PC-3 (cell line): ENCODE data around the gene DPH1. TPM values are rescaled to one million over a fixed set of nuclear protein-coding genes. Genes with fewer than 3 reads are reported as not detected.
"Not testable (repeated sequence)": the region's sequence is repeated elsewhere in the genome, so short reads cannot be mapped to it uniquely, and the experiment has no call there.

Experiments
- ATAC-seq: fragments of 200-7000 bp; cut with Tn5 transposase; 2 replicates; pipeline ENCODE4 v1.9.1; 2020; ENCODE audit warnings: mild to moderate bottlenecking, moderate library complexity
- BruUV-seq: library from RNA; stranded (reverse); fragments of 400-500 nt; replicated peaks from 2 replicates; lab custom pipeline; 2021; lab: Mats Ljungman, UMichigan
- CTCF ChIA-PET: fragments of 300-600 bp; sonication (Branson Sonifier 250); formaldehyde crosslinking; loops from one replicate; lab custom pipeline; 2022; ENCODE audit warnings: antibody characterized with exemption; lab: Charles Lee
- POLR2A ChIA-PET: fragments of 300-600 bp; sonication (Branson Sonifier 250); formaldehyde crosslinking; loops from one replicate; lab custom pipeline; 2022; ENCODE audit warnings: antibody characterized with exemption; ENCODE audit not compliant: unreplicated experiment; lab: Charles Lee
- DNase-seq: peaks from one replicate; pipeline ENCODE4 v3.0.0-alpha.2; 2015
- H2AFZ ChIP-seq: fragments of 300-600 bp; sonication (generic); 2 replicates; pipeline ENCODE4 v1.6.0; 2016; ENCODE audit warnings: antibody characterized with exemption, low read length
- H3F3A ChIP-seq: fragments of 300-600 bp; sonication (generic); one replicate; pipeline ENCODE4 v1.6.0; 2017; ENCODE audit warnings: antibody characterized with exemption, low read length, control low read depth, mild to moderate bottlenecking; ENCODE audit not compliant: unreplicated experiment
- H3K27ac ChIP-seq: fragments of 300-600 bp; sonication (generic); 2 replicates; pipeline ENCODE4 v1.5.1; 2016; ENCODE audit warnings: mild to moderate bottlenecking, low read length
- H3K27me3 ChIP-seq: fragments of 300-600 bp; sonication (generic); 2 replicates; pipeline ENCODE4 v1.6.1; 2016; ENCODE audit warnings: low read length, mixed read lengths
- H3K36me3 ChIP-seq: fragments of 300-600 bp; sonication (generic); 2 replicates; pipeline ENCODE4 v1.6.1; 2016; ENCODE audit warnings: low read depth, mixed run types, low read length, mixed read lengths
- H3K4me1 ChIP-seq: fragments of 300-600 bp; sonication (generic); 2 replicates; pipeline ENCODE4 v1.5.1; 2016; ENCODE audit warnings: low read length; ENCODE audit not compliant: insufficient read depth
- H3K4me2 ChIP-seq: fragments of 300-600 bp; sonication (generic); 2 replicates; pipeline ENCODE4 v1.6.0; 2016; ENCODE audit warnings: low read length
- H3K4me3 ChIP-seq: fragments of 300-600 bp; sonication (generic); 2 replicates; pipeline ENCODE4 v1.5.1; 2016; ENCODE audit warnings: mild to moderate bottlenecking, low read length, mixed read lengths
- H3K79me2 ChIP-seq: fragments of 300-600 bp; sonication (generic); 2 replicates; pipeline ENCODE4 v1.6.1; 2017; ENCODE audit warnings: low read length, mixed read lengths
- H3K9ac ChIP-seq: fragments of 300-600 bp; sonication (generic); 2 replicates; pipeline ENCODE4 v1.6.0; 2016; ENCODE audit warnings: mild to moderate bottlenecking, low read length
- H3K9me2 ChIP-seq: fragments of 300-600 bp; sonication (generic); replicated peaks from 2 replicates; pipeline ENCODE4 v1.6.1; 2016; ENCODE audit warnings: mixed run types, low read length, mixed read lengths
- H3K9me3 ChIP-seq: fragments of 300-600 bp; sonication (generic); 2 replicates; pipeline ENCODE4 v1.6.1; 2016; ENCODE audit warnings: low read length, mixed read lengths
- H4K20me1 ChIP-seq: fragments of 300-600 bp; sonication (generic); 2 replicates; pipeline ENCODE4 v1.6.1; 2016; ENCODE audit warnings: low read length, mixed read lengths
- EZH2 ChIP-seq: fragments of 300-600 bp; sonication (generic); IDR thresholded peaks from one replicate; pipeline ENCODE4 v1.6.1; 2017; ENCODE audit warnings: antibody characterized with exemption, mild to moderate bottlenecking, low read length; ENCODE audit not compliant: unreplicated experiment
- EZH2phosphoT487 ChIP-seq: fragments of 300-600 bp; sonication (generic); IDR thresholded peaks from 2 replicates; pipeline ENCODE4 v1.6.1; 2018; ENCODE audit warnings: mild to moderate bottlenecking, antibody characterized with exemption, low read length, borderline replicate concordance
- intact Hi-C: fragments of 100-400 bp; cut with micrococcal nuclease; formaldehyde crosslinking; loops from 2 replicates; pipeline ENCODE4 v1.9.0; 2023
- total RNA-seq: library from RNA; depleted of rRNA; stranded (reverse); fragments of >200 nt; gene quantifications from 2 replicates; pipeline ENCODE4 v1.2.3, GENCODE V29; 2014
- TF ChIP-seq, protein P1 (sequence below): fragments of 300-600 bp; sonication (generic); conservative IDR thresholded peaks from 2 replicates; pipeline ENCODE4 v1.5.1; 2017; ENCODE audit warnings: antibody characterized with exemption, low read depth, mild to moderate bottlenecking, low read length

The DPH1 gene
- total RNA-seq, 1 experiment from 2014 or later: 47.9 TPM

DNA sequence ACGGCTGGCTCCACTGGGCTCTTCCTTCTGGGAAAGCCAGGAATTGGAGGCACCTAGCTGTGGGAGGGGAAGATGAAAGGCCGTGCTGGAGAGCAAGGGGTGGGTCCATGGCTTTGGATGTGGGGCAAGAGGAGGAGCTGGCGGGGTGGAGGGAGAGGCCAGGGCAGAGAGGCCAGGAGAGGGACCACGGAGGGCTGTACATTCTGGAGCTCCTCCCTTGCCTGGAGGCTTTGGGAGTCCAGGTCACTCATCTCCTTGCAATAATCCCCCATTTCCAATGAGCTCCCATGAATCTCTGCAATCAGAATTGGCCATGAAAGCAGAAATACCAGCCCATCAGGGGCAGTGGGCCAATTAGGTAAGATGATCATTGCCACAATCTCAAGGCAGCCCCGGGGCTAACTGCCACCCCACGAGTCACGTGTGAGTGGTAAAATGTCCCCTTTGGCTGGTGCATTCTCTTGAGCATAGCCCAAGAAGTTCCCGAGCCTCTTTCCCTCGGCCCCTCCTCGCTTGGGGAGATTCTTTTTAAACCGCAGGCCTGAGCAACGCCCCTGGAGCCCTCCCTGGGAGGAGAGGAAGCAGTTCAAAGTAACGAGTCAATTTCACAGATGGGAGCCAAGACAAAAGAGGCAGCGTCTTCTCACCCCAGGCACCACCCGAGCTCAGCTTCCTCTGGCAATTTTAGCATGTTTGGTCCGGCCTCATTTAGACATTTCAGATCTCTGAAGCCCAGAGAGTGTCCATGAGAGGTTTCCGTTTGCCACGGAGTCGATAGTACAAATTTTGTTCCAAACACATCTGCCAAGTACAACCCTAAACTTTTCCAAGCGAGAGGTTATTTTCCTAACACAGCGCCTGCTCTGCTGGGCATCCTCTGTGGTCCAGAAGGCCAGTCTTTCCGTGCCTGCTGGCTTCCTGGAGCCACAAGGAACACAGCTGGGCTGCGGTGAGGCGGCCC lies 18.3 kb upstream of the DPH1 start:
- POLR2A ChIA-PET: interaction anchor here (0.5 kb wide), 1 partner anchor 14 kb away, joined by 18 read pairs; the partner anchor contains the start of gene RTN4RL1
- peak; percentile 79 for ATAC-seq
- TF ChIP-seq, protein P1, sequence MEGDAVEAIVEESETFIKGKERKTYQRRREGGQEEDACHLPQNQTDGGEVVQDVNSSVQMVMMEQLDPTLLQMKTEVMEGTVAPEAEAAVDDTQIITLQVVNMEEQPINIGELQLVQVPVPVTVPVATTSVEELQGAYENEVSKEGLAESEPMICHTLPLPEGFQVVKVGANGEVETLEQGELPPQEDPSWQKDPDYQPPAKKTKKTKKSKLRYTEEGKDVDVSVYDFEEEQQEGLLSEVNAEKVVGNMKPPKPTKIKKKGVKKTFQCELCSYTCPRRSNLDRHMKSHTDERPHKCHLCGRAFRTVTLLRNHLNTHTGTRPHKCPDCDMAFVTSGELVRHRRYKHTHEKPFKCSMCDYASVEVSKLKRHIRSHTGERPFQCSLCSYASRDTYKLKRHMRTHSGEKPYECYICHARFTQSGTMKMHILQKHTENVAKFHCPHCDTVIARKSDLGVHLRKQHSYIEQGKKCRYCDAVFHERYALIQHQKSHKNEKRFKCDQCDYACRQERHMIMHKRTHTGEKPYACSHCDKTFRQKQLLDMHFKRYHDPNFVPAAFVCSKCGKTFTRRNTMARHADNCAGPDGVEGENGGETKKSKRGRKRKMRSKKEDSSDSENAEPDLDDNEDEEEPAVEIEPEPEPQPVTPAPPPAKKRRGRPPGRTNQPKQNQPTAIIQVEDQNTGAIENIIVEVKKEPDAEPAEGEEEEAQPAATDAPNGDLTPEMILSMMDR: no peak
- TF ChIP-seq EZH2phosphoT487 (no peak), EZH2 (no peak)
- Histone ChIP-seq H4K20me1 (no peaks in the 10 kb centered on the region), H3K9ac (peak overlapping the region; percentile 50), H3K27ac (peak overlapping the region; percentile 89), H2AFZ (peak overlapping the region; percentile 72), H3K4me2 (peak overlapping the region; percentile 80), H3K27me3 (no peaks in the 10 kb centered on the region), H3K79me2 (peaks cover 13% of the 10 kb centered on the region; the same call in 1 of the 2 replicates), H3K4me3 (peak overlapping the region; percentile 50), H3K4me1 (peaks cover 26% of the 10 kb centered on the region), H3K9me2 (no peaks in the 10 kb centered on the region), H3K36me3 (no peaks in the 10 kb centered on the region), H3F3A (no peaks in the 10 kb centered on the region), H3K9me3 (no peaks in the 10 kb centered on the region)
- peak; percentile 95 for DNase-seq
- CTCF ChIA-PET: interaction anchor here (0.5 kb wide), 1 partner anchor 23 kb away, joined by 3 read pairs; no protein-coding TSS in a partner anchor
- no TSS peak for BruUV-seq
- intact Hi-C loops: no loop called here

DNA sequence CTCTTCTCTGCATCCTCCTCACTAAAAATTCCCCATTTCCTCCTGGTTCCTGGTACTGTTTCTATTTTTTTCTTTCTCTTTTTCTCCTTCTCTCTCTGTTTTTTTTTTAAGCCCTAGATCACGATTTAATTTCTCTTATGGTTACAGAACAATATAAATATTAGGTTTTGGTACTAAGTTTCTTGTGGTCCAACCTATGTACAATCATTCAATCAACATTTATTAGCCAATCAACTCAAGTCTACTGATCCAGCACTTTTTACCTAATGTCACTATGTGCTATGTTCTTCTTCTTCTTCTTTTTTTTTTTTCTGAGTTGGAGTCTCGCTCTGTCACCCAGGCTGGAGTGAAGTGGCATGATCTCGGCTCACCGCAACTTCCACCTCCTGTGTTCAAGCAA lies 17.5 kb upstream of the DPH1 start:
- CTCF ChIA-PET: no interaction called here
- intact Hi-C loops: no loop called here

DNA sequence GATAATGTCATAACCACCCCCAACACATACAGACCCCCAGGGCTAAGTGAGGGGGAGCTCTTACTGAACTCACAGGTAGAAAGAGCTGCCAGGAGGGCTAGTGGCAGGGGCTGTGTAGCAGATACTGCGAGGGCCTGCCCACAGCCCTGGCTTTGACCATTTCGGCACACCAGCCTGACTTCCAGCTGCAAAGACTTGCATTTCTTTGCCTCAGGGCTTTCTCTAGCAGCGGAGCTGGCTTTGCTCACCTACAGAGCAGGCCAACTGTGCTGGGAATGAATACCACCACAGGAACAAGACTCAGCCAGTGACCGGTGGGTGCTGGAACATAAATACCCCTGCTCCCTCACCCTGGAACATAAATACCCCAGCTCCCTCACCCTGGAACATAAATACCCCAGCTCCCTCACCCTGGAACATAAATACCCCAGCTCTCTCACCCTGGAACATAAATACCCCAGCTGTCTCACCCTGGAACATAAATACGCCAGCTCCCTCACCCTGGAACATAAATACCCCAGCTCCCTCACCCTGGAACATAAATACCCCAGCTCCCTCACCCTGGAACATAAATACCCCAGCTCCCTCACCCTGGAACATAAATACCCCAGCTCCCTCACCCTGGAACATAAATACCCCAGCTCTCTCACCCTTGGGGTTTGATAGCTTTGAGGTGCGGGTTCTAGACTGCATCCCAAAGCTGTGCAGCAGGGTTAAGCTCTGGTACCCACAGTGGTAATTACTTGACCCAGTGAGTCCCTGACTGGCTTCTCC lies 16.5 kb upstream of the DPH1 start:
- H3K9me2 ChIP-seq, H3K27ac ChIP-seq, BruUV-seq, ATAC-seq, H3F3A ChIP-seq, DNase-seq, H4K20me1 ChIP-seq, H3K4me3 ChIP-seq, H3K27me3 ChIP-seq, H3K36me3 ChIP-seq, POLR2A ChIA-PET, H3K4me2 ChIP-seq, CTCF ChIA-PET, H3K9me3 ChIP-seq, H3K9ac ChIP-seq, intact Hi-C loops, H2AFZ ChIP-seq: not testable (repeated sequence)
- peaks cover 23% of the 10 kb centered on the region for H3K79me2 ChIP-seq
- H3K4me1 ChIP-seq: peaks cover 26% of the 10 kb centered on the region

More for the DNA sequence above, 17.5 kb upstream of the DPH1 start:
- TF ChIP-seq EZH2: no peak
- TF ChIP-seq, protein P1: no peak
- TF ChIP-seq EZH2phosphoT487: no peak
- no TSS peak for BruUV-seq
- no peaks in the 10 kb centered on the region for H4K20me1 ChIP-seq
- POLR2A ChIA-PET: no interaction called here
- no peaks in the 10 kb centered on the region for H3F3A ChIP-seq
- peaks cover 17% of the 10 kb centered on the region; the same call in 1 of the 2 replicates for H3K79me2 ChIP-seq
- H3K4me3 ChIP-seq: peak overlapping the region; percentile 50; the same call in 1 of the 2 replicates
- peak overlapping the region; percentile 50; the same call in 1 of the 2 replicates for H3K9ac ChIP-seq
- H2AFZ ChIP-seq: no peak overlapping the region; the same call in 1 of the 2 replicates
- peaks cover 26% of the 10 kb centered on the region for H3K4me1 ChIP-seq
- H3K36me3 ChIP-seq: no peaks in the 10 kb centered on the region
- no peak for ATAC-seq
- H3K27ac ChIP-seq: peak overlapping the region; percentile 89
- DNase-seq: no peak
- H3K27me3 ChIP-seq: no peaks in the 10 kb centered on the region
- no peaks in the 10 kb centered on the region for H3K9me3 ChIP-seq
- peak overlapping the region; percentile 80 for H3K4me2 ChIP-seq
- no peaks in the 10 kb centered on the region for H3K9me2 ChIP-seq
